NCI-H345 (cell line): ENCODE measurements around the gene UAP1L1.

Experiments used
- DNase-seq: peaks from one replicate; lab custom pipeline; 2025; lab: John Stamatoyannopoulos, UW

UAP1L1 gene

DNA sequence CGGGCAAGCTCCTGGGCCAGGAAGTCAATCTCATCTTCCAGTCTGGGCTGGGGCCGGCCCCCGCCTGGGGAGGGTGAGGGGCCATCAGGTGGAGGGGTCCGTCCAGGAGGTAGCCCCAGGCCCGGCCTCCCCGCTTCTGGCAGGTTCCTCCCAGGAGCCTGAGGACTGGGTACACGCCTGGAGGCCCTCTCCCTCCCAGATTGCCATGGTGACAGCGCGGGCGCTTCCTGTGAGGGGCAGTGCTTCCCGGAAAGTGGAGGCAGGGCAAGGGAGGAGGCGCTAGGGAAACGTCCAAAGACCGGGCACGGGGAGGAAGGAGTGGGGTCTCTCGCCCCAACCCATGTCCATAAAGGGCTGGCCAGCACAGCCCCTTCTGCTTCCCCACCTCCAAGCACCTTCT, 36.2 kb upstream of the UAP1L1 start:
- no peak for DNase-seq

DNA sequence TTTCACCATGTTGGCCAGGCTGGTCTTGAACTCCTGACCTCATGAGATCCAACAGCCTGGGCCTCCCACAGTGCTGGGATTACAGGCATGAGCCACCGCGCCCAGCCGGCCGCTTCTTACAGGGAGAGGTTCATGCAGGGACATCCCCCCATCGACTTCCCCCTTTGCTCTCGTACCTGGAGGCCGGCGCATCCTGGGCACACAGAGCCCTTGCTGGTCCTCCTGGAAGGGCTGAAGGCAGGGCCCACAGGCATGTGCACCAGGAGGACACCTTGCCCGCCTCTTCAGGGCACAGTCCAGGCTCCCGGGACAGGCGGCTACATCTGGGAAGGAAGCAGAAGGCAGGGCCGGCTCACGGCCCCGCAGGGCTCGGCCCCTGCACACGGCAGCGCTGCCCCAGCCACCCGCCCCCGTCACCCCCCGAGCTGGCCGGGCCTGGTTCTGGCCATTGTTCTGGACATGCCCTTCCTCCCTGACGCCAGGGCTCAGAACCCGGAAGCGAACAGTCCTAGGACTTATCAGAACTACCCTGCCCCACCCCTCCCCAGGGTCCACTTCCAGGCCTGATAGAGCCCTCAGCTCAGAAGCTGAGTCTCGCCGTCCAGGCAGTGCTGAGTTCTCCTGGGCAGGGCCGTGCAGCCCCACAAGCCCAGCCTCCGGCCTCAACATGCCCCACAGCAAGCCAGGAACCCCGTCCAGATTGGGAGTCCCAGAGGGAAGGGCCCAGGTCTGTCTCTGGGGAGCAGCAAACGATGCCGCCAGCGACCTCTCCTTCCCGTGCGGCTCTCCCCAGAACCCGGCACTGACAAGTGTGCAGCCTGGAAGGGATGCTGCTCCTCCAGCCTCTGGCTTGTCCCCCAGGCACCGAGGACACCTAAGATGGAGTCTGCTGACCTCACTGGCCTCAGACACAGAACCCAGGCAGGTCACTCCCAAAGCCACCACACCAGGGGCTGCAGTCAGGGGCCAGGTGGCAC, 34.3 kb upstream of the UAP1L1 start:
- DNase-seq = no peak

DNA sequence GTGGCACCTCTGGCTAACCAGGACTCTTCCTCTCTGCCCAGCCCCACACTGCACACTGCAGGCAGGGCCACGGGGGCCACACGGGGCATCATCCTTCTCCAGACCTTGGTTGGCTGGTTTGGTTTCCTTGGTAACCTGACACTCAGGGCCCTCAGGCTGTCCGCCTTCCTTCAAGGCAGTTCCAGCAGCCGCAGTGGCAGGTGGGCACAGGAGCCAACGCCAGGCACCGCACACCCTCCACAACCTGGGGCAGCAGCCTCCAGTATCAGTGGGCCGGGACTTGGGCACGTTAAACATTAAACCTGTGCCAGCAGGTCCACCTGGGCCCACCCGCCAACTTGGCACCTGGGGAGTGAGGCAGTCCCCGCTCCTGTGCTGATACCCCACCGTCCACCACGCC, 33.3 kb upstream of the UAP1L1 start:
- no peak for DNase-seq

DNA sequence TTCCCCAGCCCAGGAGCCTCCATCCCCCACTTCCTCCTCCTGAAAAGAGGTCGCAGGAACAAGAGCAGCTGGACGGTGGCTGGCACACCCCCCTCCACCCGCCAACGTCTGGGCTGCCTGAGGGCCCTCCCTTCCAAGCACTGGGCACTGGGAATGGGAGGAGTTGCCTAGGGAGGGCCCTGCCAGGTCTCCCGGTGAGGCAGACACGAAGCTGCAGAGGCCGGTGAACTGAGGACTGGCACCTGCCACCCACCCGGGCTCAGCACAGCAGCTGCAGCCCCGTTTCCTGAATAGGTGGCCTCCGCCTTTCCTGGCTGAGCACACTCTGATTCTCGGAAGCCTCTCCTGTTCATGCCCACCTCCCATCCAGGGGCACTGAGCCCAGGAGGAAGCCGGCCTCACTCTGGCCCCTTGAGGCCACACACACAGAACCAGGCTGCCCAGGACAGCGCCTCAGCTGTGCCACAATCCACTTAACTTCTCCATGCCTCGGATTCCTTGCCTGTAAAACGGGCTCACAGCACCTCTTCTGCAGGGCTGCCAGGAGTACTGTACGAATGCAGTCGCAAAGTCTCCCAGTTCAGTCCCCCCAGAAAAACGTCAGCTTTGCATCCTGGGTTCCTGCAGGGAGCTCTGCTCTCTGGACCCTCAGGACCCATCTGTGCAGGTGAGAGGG, 32.7 kb upstream of the UAP1L1 start:
- DNase-seq = peak; percentile 86

DNA sequence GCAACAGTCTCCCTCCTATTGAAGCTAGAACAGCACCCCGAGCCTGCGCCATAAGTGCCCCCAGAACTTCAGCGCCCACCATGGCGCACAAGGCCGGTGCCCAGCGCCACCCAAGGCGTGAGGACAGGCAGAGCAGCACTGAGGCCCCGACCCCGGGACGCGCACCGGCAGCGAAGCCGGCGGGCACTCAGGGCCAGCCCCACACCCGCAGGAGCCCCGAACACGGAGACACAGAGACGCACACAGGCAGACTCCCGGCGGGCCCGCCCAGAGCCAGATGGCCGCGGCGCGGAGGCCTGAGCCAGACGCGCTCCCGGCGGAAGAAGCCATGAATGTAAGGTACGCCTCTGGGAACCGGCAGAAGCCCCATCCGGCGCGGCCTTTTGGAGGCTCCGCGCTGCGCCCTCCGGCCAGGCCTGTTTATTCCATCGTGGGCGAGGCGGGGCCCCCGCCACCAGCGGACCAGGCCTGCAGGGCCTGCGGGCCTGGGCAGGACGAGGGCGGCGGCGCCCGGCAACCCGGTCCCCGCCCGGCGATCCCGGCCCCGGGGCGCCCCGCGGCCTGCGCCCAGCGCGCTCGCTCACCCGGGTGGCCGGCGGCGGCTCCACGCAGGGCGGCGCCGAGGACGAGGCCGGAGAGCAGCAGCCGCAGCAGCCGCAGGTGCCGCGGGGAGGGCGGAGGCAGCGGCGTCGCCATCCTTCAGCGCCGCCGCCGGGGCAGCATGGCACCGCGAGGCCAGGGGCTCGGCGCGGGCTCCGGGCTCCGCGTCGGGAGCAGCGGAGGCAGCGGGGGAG, 31.8 kb upstream of the UAP1L1 start:
- DNase-seq = peak; percentile 27

DNA sequence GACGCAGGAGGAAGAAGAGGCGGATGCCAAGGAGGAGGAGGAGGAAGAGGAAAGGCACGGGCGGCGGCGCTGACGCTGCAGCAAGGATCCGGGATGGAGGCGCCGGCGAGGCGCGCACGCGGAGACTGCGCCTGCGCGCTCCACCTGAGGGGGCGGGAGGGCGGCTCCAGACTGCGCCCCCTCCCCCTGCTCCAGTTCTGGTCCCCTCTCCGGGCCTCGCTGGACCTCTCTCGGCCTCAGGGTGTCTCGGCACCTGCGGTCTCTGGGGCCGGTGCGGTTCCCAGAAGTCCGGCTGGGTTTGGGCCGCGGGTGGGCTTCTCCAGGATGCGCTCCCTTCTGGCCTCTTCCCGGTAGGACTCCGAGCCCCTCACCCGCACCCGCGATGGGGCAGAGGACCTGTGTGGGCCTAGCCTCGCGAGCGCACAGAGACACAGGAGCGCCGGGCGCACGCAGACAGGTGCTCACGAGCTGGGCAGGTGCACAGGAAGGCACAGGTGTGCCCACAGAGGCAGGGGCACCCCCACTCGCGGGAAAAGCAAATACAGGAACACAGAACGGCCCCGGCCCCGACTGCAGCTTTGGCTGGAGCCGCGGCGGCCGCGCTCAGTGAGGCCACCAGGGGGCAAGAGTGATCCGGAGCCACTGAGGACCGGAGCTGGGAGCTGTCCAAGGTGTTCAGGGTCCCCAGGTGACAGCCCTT, 31.1 kb upstream of the UAP1L1 start, which contains the start of gene NPDC1:
Gene NPDC1, minus strand, starts transcription at position 90 of the 700 bp plus-strand sequence. CDS start 188 bp downstream, outside the sequence.
- peak; percentile 84 for DNase-seq

DNA sequence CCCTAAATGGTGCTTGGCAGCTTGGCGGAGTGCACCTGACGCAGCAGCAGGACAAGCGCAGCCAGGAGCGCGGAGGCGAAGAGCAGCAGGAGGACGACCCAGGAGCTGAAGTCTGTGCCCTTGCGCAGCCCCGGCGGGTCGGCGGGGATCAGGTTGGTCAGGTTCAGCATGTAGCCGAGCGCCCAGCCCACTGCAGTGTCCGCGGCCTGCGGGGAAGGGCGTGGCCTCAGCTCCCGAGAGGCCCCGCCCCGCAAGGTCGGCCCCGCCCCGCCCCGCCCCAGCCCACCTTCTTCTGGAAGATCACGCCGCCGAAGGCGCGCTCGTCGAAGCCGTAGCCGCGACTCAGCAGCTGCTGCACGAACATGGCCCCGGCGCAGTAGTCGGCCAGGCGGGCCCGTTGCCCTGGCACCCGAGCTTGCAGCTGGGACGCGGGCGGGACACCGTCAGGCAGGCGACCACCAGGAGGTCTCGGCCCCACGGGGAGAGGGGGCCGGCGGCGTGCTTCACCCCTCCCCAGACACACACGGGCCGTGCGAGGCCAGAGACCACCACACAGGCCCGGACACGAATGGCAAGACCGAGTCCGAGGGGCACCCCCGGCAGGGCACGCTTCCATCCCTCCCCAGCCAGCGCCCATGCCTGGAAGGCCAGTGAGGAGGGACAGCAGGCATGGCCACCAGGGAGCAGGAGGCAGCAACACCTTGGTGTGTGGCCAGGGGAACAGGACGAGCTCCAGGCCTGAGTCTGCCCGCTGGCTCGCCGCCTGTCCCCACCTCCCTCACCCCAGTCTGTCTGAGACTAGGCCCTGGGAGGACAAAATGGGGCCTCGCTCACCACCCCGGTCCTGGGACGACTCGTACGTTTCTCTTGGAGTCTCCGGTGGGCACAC, 28.4 kb upstream of the UAP1L1 start:
- DNase-seq = no peak

DNA sequence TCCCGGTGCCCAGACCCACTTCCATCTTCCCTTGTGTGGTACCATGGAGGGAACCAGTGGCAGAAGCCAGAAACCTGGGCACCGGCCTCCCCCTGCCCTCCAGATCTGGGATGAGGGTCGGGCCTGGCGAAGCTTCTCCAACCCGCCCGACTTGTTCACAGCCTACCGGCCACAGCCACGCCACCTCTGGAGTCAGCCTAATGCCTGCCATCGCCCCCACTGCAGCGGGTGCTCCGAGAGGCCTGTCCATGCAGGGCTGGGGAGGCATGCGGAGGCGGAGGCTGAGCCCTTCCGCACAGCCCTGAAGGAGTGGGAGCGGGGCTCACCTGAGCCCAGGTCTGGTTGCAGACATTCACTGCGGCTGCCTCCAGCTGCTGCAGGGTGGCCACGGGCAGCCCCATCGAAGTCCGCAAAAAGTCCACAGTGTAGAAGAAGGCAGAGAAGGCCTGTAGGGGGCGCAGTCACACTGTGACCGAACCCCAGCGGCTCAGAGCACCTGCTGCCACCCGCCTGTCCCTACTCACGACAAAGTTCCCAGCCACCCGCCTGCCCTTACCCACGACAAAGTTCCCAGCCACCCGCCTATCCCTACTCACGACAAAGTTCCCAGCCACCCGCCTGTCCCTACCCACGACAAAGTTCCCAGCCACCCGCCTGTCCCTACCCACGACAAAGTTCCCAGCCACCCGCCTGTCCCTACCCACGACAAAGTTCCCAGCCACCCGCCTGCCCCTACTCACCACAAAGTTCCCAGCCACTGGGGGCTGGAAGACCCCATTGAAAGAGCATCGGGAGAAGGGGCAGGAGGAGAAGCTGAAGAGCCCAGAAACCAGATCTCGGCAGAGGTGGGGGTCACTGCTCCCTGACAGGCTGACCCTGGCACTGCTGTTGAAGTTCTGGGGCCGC, 27.5 kb upstream of the UAP1L1 start:
- DNase-seq = peak; percentile 69

DNA sequence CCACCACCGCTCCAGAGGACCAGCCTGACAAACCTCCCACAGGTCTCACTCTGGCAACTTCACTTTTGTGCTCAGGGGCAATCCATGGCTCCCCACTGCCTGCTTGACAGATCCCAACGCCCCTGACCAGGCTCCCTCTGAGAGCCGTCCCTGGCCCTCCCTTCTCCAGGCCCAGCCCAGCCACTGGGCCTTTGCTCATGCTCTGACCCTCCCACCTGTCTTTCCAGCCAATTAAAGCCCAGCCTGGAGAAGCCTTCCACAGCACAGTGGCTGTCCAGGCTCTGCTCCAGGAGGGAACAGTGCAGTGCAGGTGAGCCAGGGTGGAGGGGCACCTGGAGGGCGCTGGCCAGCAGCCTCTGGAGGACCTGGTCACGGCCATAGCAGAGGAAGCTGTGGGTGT, 26.7 kb upstream of the UAP1L1 start:
- no peak for DNase-seq

DNA sequence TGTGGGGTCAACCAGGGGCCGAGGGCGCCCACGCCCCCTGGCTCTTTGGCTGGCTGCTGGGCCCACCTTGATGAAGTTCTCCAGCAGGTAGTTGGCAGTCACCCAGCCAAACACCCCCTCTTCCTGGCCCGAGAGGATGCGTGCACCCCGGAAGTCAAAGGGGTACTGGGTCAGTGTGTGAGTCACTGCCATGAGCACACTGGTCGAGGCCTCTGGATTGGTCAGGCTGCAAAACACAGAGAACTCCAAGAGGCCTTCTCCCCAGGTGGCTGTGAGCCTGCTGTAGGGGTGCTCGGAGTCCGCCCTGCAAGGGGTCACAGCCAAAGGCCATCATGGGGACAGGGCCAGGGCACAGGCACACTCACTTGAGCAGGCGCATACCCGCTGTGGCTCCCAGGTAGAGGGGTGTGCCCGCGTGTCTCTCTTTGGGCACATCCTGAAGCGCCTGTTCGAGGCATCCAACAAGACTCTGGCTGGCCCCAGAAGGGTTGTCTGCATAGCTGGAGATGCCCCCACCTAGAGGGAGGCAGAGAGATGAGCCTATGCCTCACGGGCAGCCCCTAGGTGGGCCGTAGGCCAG, 26.1 kb upstream of the UAP1L1 start:
- DNase-seq = no peak

DNA sequence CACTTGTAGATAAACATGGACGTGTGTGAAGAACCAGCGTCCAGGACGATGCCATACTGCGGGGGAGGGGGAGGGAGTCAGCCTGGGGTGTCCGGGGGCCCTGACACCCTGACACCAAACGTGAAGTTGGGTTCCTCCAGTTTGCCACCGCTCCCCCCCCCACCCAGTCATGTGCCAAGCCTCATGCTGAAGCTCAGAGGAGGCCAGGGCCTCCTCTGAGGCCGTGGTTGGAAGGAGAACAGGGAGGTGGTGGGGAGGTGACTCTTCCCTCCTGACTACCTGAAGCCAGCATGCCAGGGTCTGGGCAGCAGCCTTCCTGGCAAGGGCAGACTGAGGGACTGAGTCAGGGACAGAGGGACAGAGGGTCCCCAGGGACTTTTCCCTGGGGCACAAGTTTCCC, 25.0 kb upstream of the UAP1L1 start:
- DNase-seq = no peak

DNA sequence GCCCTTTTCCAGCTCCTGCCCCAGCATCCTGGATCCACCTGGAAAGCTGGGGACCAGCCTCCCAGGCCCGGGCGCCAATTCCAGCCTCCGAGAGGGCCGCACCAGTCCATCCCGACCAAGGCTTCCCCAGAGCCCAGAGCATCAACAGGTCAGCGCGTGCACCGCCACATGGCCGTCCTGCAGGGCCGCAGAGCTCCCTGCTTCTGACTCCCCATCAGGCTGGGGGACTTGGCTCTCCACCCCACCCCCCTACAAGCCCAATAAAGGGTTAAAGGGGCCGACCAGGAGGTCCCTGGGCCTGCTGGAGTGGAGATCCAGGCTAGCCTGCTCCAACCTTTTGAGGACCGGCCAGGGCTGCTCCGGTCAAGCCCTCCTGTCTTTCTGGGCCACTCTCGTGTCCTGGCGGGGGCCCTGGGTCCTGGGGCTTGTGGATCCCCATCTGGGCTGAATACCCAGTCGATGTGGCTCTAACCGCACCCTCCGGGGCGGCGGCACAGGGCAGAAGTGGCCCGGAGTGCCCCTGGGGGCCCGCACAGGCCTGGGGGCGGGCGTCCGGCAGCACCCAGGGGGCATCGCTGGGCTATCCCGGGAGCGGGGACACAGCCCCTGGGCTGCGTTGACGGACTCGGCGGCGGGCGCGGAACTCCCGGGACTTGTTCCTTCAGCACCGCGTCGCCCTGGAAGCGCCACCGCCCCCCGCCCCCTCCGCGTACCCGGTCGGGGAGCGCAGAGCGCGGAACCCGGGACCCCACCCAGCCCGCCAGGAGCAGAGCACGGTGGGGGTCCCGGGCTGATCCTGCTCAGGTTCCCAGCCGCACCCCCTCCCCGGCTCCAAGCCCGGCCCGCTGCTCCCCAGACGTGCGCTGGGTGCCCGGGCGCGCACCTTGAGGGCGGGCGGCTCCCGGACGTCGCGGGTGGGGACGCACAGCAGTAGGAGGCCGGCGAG, 24.0 kb upstream of the UAP1L1 start:
- DNase-seq = no peak

DNA sequence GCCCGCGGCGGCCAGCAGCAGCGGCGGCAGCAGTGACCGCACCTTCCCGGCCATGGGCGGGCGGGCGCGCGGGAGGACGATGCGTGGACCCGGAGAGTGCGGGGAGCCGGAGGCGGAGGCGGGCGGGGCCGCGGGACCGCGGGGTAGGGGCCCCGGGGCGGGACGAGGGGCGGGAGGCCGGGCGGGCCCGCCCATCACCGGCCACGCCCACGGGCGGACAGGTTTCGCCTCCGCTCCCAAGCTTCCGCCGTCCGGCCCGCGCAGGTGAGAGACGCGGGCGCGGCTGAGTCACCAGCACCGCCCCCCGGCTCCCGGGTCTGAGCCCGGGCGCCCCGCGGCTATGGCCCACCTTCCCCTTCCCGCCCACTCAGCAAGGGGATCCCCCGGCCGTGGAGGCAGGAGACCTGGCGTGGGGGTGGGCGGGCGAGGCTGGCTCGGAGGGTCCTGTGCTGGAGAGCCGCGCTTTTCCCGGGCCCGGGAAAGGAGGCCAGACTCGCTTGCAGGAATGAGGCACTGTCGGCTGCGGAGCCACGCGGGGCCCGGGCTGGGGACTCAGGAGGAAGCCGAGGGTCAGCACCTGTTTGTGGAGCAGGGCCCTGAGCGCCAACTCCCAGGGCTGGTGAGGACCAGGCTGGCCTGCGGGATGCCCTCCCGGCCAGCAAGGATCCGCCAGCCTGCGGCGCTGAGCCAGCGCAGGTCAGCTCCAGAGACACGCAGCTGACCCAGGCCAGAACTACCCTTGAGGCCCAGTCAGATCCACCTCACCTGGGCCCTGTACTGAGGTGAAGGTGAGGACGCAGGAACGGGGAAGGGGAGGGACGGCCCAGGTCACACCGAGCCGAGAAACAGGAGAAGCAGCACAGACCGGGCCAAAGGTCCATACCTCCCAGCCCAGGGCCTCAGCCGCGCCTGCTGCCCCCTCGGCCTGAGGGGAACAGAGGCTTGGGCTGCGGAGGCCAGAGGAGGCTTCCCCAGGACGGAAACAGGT, 23.1 kb upstream of the UAP1L1 start, which contains the start of gene ENTPD2:
Gene ENTPD2, minus strand, starts transcription at position 118 of the 988 bp plus-strand sequence. Its CDS starts 64 bp downstream, at position 54.
- peak; percentile 89 for DNase-seq

DNA sequence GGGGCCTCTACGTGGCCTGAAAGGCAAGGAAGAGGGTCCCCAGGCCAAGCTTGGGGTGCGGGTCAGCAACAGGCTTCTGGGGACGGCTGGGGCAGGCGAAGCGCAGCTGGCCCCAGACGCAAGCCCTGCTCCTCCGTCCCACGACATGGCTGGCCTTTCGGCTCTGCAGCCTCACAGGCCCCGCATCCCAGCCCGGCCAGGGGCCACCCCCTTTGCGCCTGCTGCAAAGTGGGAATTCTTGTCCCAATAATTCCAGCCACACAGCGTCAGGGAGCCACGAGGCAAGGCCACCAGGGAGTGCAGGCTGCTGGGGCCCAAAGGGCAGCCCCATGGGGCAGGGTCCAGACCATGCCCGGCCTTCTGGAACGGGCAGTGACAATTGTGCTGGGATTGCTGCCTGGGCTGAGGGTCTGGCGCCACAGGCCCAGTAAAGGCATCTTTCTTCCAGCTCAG, 22.4 kb upstream of the UAP1L1 start:
- peak; percentile 43 for DNase-seq

DNA sequence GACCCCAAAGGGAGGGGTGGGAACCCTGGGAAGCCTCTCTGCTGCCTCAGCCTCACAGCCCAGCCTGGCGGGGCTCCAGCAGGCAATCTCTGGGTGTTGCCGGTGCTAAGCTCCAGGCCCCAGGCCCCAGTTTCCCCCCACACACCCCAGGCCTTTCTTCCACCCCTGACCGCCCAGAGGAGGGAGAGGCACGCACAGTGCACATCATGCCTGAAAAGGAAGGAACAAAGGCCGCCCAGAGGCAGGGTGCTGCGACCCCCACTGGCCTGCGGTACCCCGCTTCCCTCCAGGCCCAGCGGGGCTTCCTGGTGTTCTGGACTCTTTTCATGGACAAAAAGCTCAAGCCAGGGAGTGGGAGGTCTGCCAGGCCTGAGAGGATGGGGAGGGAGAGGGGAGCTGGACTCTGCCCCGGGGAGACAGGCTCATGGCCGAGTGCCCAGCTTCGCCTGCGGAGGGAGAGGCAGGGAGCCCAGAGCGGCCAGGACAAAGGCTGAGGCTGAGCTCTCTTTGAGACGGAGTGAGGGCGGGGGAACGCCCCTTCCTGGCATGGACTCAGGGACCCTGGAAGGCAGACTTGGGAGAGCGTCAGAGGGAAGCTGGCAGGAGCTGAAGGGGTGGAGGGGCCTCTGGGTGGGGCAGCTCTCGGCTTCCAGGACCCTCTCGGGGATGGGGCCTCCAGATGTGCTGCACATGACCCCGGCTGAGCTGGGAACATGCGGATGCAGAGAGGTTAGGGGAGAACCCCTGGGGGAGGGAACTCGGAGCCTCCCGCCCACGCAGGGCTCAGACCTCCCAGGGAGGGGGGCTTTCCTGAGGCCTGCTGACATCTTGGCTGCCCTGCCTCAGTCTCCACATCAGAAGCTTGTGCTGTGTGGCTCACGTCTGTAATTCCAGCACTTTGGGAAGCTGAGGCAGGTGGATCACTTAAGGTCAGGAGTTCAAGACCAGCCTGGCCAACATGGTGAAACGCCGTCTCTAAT, 21.6 kb upstream of the UAP1L1 start:
- DNase-seq = peak; percentile 79
